ENCODE data around the gene SSH2. TPM values are rescaled to one million over a fixed set of nuclear protein-coding genes. Genes with fewer than 3 reads are reported as not detected.
"Not testable (repeated sequence)": the region's sequence is repeated elsewhere in the genome, so short reads cannot be mapped to it uniquely, and the experiment has no call there.

Gene SSH2
- total RNA-seq, 1 donor from 2014 or later, result 10.6 TPM

GRCh38 chr17:29711588-29712385, 218.2 kb downstream of the SSH2 start:
- DNase-seq (ENCODE audit: low spot score), result no peak

DNA sequence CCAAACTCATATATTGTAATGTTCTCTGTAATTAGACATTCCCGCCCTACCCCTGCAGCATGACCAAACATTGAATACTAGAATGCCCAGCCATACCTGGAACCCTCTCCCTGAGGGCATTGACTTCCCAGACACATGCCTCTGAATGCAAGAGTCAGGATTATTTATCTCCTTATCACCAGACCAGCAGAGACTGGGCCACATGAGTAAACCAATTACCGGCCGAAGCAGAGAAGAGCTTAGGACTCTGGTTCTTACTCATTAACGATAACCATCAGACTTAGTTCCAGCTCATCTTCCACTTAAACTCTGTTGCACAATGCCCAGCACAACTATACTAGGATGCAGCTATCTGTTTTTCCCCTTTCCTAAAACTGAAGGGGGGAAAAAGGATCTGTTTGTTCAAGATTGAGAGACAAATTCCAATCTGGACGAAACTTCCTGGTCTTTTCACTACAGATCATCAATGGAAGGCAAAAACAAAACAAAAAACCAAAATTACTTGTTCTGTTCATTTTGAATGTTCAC, 219.1 kb downstream of the SSH2 start:
- DNase-seq (ENCODE audit: low spot score), result no peak

DNA sequence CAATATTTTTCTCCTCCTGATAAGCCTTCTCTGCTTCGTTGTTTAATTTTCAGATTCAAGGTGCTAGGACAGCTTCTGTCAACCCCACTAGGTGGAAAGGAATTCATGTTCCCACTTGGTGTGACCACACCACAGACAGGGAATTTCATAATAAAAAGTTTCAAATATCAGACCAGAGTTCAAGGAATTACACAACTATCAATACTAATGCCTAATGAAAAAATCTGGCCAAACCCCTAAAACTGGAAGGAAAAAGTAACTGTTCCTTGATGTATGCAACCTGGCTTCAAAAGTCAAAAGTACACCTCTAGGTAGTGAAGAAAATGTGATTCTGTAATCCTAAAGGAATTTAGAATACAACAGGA, 219.5 kb downstream of the SSH2 start:
- DNase-seq (ENCODE audit: low spot score), result no peak

- no peak for DNase-seq (ENCODE audit: low spot score)
Measured at GRCh38 chr17:29709866-29710519, 220.0 kb downstream of the SSH2 start.

DNA sequence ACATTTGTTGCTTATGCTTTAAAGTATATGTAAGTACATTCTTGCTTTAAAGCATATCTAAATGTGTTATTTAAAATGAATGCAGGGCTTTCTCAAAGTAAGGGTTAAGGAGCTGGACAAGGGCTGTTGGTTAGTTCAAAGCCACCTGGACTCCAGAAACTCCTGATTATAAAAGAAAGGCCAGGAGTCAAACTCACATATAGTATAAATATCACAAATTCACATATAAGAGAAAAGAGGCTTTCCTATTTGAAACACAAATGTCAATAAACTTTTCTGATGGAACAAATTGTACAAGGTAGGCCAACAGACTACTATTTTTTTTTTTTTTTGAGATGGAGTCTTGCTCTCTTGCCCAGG, 222.8 kb downstream of the SSH2 start:
- DNase-seq (ENCODE audit: low spot score), result no peak

DNA sequence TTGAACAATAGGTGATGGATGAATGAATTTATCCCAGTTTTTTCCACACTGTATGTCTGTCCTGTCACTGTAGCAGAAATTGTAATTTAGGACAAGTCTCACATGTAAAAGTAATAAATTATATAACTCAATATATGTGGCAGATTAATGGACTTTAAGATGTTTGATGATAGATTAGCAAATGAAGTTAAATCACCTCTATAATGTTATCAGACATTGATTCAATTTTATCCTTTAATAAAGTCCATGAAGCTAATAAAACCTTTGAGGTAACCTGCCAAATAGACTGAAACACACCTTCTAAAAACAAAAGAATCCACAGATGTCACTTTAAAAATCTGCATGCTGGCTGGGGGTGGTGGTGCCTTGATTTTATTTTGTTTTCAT, 224.0 kb downstream of the SSH2 start:
- DNase-seq (ENCODE audit: low spot score), result no peak

DNA sequence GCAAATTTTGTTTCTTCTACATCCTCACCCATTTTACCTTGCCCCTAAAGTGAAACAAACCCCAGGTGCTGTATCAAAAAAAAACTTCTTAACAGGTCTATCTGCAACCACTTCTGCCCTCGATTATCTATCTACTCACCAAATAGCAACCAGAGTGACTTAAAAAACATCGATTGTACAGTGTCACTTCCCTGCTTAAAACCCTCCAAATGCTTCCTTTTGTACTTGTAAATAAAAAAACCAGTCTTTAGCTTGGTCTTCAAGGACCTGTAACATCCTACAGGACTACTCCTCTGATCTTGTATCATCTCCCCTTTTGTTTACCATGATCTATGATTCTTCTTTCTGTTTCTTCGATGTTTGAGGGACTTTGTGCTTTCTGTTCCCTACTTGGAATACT, 224.6 kb downstream of the SSH2 start:
- no peak for DNase-seq (ENCODE audit: low spot score)

DNA sequence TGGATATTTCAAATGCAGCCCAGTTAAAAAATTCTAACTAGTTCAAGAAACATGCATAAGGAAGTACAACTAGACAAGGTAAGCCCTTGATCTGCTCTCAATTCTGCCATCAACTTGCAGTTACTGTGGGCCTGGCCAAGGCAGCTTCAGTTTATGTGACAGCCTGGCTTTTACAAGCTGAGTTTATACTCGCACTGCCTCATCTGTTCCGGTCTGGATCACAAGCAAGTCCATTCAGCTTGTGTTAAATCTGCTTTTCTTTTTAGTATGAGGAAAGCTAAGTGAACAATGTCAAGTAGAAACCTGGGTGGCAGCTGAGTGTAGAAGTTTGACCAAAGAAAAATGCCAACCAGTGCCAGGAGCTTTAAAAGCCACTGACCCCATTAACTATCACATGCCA, 230.7 kb downstream of the SSH2 start:
- peak; percentile 47 for DNase-seq (ENCODE audit: low spot score)

DNA sequence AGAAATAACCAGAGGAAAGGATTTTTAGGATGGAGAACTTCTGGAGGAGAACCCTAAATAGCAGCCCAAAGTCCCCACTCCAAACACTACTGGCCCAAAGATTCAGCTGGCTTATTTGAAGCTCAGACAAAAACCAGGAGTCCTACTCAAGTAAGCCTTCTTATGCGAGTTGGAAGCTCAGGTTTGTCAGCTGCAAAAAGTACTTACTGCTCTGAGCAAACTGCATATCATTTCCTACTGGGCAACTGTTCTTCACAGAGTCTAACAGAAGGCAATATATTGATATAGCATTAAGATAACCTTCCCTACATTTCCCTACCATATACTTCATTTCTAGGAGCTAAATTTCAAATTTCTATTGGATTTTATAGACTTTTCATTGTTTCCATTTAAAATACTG, 231.2 kb downstream of the SSH2 start:
- no peak for DNase-seq (ENCODE audit: low spot score)

GRCh38 chr17:29698019-29698777, 231.8 kb downstream of the SSH2 start:
- no peak for DNase-seq (ENCODE audit: low spot score)

GRCh38 chr17:29697371-29697770, 232.7 kb downstream of the SSH2 start:
- DNase-seq (ENCODE audit: low spot score), result no peak

- DNase-seq (ENCODE audit: low spot score), result no peak
Measured at GRCh38 chr17:29694918-29695563, 235.0 kb downstream of the SSH2 start.

DNA sequence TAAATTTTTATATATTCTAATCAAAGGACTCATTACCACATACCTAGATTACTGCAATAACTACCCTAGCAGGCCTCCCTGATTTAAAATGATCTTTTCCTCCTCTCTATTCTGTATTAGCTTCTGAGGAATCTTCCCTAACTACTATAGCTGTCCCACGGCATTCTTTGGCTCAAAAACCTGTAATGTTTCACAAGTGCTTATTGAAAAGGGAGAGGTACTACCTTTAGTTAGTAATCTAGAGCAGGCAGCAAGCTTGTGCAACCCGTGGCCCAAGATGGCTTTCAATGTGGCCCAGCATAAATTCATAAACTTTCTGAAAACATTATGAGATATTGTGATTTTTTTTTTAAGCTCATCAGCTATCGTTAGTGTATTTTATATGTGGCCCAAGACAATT, 236.3 kb downstream of the SSH2 start:
- no peak for DNase-seq (ENCODE audit: low spot score)

DNA sequence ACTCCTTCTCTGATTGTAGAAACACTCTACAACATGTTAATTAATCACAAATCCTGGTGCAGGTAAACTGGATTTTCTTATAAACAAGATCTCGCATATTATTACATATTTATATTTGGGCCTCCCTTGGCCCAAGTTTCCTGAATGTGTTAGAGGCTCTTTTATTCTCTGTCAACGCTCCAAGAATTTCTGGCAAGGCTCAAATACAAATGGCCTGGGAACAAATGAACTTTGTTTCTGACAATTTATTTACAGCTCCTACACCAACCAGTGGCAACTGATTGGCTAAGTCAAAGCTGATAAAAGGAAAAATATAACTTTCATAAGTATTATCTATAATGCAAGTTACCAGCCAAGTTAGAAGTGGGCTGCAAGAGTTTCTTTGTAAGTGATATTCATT, 242.4 kb downstream of the SSH2 start:
- DNase-seq (ENCODE audit: low spot score), result no peak

- DNase-seq (ENCODE audit: low spot score), result no peak
Measured at GRCh38 chr17:29686993-29687590, 242.9 kb downstream of the SSH2 start.

DNA sequence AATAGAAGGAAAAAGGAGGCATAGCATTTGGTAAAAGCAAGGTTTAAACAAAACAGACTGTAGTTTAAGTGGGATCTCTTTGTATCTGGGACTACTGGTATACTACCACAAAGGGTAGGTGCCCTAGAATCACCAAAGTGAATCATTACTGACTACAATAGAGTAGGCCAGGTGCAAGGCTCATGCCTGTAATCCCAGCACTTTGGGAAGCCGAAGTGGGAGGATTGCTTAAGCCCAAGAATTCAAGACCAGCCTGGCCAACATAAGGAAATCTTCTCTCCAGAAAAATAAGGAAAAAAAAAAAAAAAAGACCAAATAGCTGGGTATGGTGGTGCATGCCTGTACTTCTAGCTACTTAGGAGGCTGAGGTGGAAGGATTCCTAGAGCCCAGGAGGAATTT, 246.5 kb downstream of the SSH2 start:
- no peak for DNase-seq (ENCODE audit: low spot score)

DNA sequence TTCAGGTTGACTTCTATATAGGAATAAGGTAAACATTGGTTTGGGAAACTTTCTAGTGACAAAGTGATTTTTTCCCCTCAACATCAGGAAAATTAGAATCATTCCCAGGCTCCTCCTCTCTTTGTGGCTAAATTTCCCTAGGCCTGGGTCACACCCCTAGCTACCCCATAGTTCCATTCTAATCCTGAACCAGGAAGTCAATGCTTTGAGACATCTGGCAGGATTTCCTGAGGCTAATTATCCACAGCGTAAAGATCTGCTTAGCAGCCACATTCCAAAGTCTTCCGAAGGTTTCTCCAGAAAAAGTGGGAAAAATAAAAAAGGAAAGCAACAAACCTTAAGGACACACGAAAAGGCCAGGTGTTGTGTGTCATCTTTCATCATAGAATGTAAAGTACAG, 247.0 kb downstream of the SSH2 start:
- peak; percentile 16 for DNase-seq (ENCODE audit: low spot score)

- peak; percentile 22 for DNase-seq (ENCODE audit: low spot score)
Measured at GRCh38 chr17:29682054-29682453, 248.0 kb downstream of the SSH2 start.

GRCh38 chr17:29677824-29678223, 252.2 kb downstream of the SSH2 start:
- no peak for DNase-seq (ENCODE audit: low spot score)

DNA sequence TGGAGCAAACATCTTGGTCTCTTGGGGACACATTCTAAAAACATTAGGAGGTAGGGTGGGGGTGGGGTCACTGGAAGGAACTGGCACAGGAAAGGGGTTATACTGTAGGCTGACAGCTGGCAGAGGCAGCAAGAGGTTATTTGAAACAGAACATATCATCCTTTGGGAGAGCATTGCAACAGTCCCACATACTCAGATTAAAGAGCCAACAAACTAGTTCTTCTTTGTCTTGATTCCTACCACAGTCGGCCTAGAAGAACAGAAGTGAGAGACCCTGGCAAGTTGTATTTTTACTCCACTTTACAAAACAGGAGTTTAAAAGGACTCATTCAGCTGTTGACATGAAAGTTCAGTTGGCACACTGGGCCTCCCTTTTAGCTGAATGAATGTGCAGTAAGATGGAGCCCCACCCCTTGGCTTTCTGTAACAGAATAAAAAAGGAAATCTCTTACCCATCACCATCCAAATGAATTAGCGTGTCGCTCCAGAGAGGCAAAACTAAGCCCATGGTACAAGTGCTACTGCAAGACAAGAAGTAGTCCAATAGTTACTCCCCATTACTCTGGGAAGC, 252.7 kb downstream of the SSH2 start:
- DNase-seq (ENCODE audit: low spot score), result no peak

DNA sequence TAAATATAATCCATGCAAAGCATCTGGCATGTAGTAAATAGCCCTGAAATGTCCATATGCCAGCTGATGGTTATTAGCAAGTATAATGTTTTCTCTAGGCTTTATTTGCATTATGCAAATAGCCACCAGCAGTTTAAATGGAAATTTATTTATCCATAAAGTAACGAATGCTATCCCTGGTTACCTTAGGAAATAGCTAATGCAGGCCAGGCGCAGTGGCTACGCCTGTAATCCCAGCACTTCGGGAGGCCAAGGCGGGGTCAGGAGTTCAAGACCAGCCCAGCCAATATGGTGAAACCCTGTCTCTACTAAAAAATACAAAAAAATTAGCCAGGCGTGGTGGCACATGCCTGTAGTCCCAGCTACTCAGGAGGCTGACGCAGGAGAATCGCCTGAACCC, 254.1 kb downstream of the SSH2 start:
- not testable (repeated sequence) for DNase-seq (ENCODE audit: low spot score)
